ENCODE measurements around the gene ARHGAP21. TPM values are rescaled to one million over a fixed set of nuclear protein-coding genes. Genes with fewer than 3 reads are reported as not detected.
"Not testable (repeated sequence)": the region's sequence is repeated elsewhere in the genome, so short reads cannot be mapped to it uniquely, and the experiment has no call there.

Gene ARHGAP21
- 49.7 TPM for polyA plus RNA-seq (2013, experiment 1 of 4)
- polyA plus RNA-seq (2013, experiment 2 of 4): 54.9 TPM
- polyA plus RNA-seq (2013, experiment 3 of 4): 44.1 TPM
- 52.6 TPM for polyA plus RNA-seq (2013, experiment 4 of 4)

GRCh38 chr10:24723788-24724380, at the start of gene ARHGAP21:
ARHGAP21 (minus strand) TSS chr10:24723887; CDS start chr10:24721899, 1,988 bp downstream.
- Histone ChIP-seq H3K27ac (ENCODE audit: insufficient read depth, low read depth, low read length, poor library complexity, severe bottlenecking) (peak within 1 kb of the TSS; percentile 68), H3K4me3 (ENCODE audit: insufficient read depth, low read depth, low read length) (peak within 1 kb of the TSS; percentile 75), H3K9me3 (ENCODE audit: control insufficient read depth, low read length) (no peaks in the 10 kb centered on the region), H3K27me3 (ENCODE audit: control insufficient read depth, insufficient read depth, low read length, poor library complexity, severe bottlenecking) (peaks cover 9% of the 10 kb centered on the region), H3K36me3 (ENCODE audit: control insufficient read depth, insufficient read depth, low read length) (no peaks in the 10 kb centered on the region), H3K4me1 (ENCODE audit: control insufficient read depth, insufficient read depth, low read length) (peaks cover 9% of the 10 kb centered on the region)
- 0% methylated on average over 46 of the region's 46 CpGs for WGBS, 2 experiments

GRCh38 chr10:24771943-24772694, 48.4 kb upstream of the ARHGAP21 start:
- Histone ChIP-seq H3K9me3 (ENCODE audit: control insufficient read depth, low read length) (no peaks in the 10 kb centered on the region), H3K4me3 (ENCODE audit: insufficient read depth, low read depth, low read length) (no peak overlapping the region), H3K36me3 (ENCODE audit: control insufficient read depth, insufficient read depth, low read length) (no peaks in the 10 kb centered on the region), H3K27me3 (ENCODE audit: control insufficient read depth, insufficient read depth, low read length, poor library complexity, severe bottlenecking) (no peaks in the 10 kb centered on the region), H3K27ac (ENCODE audit: insufficient read depth, low read depth, low read length, poor library complexity, severe bottlenecking) (no peak overlapping the region), H3K4me1 (ENCODE audit: control insufficient read depth, insufficient read depth, low read length) (no peaks in the 10 kb centered on the region)
- WGBS, 2 experiments: 83 to 94% methylated on average over 1 of the region's 1 CpG

- not testable (repeated sequence) for H3K27ac ChIP-seq (ENCODE audit: insufficient read depth, low read depth, low read length, poor library complexity, severe bottlenecking); H3K36me3 ChIP-seq (ENCODE audit: control insufficient read depth, insufficient read depth, low read length); H3K4me1 ChIP-seq (ENCODE audit: control insufficient read depth, insufficient read depth, low read length); H3K4me3 ChIP-seq (ENCODE audit: insufficient read depth, low read depth, low read length); H3K9me3 ChIP-seq (ENCODE audit: control insufficient read depth, low read length); H3K27me3 ChIP-seq (ENCODE audit: control insufficient read depth, insufficient read depth, low read length, poor library complexity, severe bottlenecking)
- 31 to 58% methylated on average over 1 of the region's 1 CpG for WGBS, 2 experiments
These were observed 41.3 kb upstream of the ARHGAP21 start for GRCh38 chr10:24764991-24765390.

- no peak overlapping the region for H3K4me3 ChIP-seq (ENCODE audit: insufficient read depth, low read depth, low read length)
- H3K27ac ChIP-seq (ENCODE audit: insufficient read depth, low read depth, low read length, poor library complexity, severe bottlenecking): no peak overlapping the region
- WGBS, 2 experiments: 29 to 66% methylated on average over 1 to 2 of the region's 2 CpGs
- H3K9me3 ChIP-seq (ENCODE audit: control insufficient read depth, low read length): no peaks in the 10 kb centered on the region
- H3K27me3 ChIP-seq (ENCODE audit: control insufficient read depth, insufficient read depth, low read length, poor library complexity, severe bottlenecking): no peaks in the 10 kb centered on the region
- peaks cover 6% of the 10 kb centered on the region for H3K4me1 ChIP-seq (ENCODE audit: control insufficient read depth, insufficient read depth, low read length)
- no peaks in the 10 kb centered on the region for H3K36me3 ChIP-seq (ENCODE audit: control insufficient read depth, insufficient read depth, low read length)
These were observed 39.4 kb upstream of the ARHGAP21 start for GRCh38 chr10:24762966-24763623.

- Histone ChIP-seq H3K27ac (ENCODE audit: insufficient read depth, low read depth, low read length, poor library complexity, severe bottlenecking) (no peak overlapping the region), H3K4me1 (ENCODE audit: control insufficient read depth, insufficient read depth, low read length) (peaks cover 6% of the 10 kb centered on the region), H3K4me3 (ENCODE audit: insufficient read depth, low read depth, low read length) (no peak overlapping the region), H3K9me3 (ENCODE audit: control insufficient read depth, low read length) (no peaks in the 10 kb centered on the region), H3K36me3 (ENCODE audit: control insufficient read depth, insufficient read depth, low read length) (no peaks in the 10 kb centered on the region), H3K27me3 (ENCODE audit: control insufficient read depth, insufficient read depth, low read length, poor library complexity, severe bottlenecking) (no peaks in the 10 kb centered on the region)
- 83 to 87% methylated on average over 5 to 7 of the region's 8 CpGs for WGBS, 2 experiments
These were observed 38.7 kb upstream of the ARHGAP21 start for GRCh38 chr10:24762161-24762924.

GRCh38 chr10:24759672-24760071, 36.0 kb upstream of the ARHGAP21 start:
- 70 to 73% methylated on average over 2 of the region's 2 CpGs for WGBS, 2 experiments
- Histone ChIP-seq H3K36me3 (ENCODE audit: control insufficient read depth, insufficient read depth, low read length) (no peaks in the 10 kb centered on the region), H3K9me3 (ENCODE audit: control insufficient read depth, low read length) (no peaks in the 10 kb centered on the region), H3K27ac (ENCODE audit: insufficient read depth, low read depth, low read length, poor library complexity, severe bottlenecking) (no peak overlapping the region), H3K4me3 (ENCODE audit: insufficient read depth, low read depth, low read length) (no peak overlapping the region), H3K27me3 (ENCODE audit: control insufficient read depth, insufficient read depth, low read length, poor library complexity, severe bottlenecking) (no peaks in the 10 kb centered on the region), H3K4me1 (ENCODE audit: control insufficient read depth, insufficient read depth, low read length) (peaks cover 6% of the 10 kb centered on the region)

GRCh38 chr10:24758254-24758653, 34.6 kb upstream of the ARHGAP21 start:
- not testable (repeated sequence) for H3K27ac ChIP-seq (ENCODE audit: insufficient read depth, low read depth, low read length, poor library complexity, severe bottlenecking); H3K27me3 ChIP-seq (ENCODE audit: control insufficient read depth, insufficient read depth, low read length, poor library complexity, severe bottlenecking); H3K36me3 ChIP-seq (ENCODE audit: control insufficient read depth, insufficient read depth, low read length); H3K4me1 ChIP-seq (ENCODE audit: control insufficient read depth, insufficient read depth, low read length); H3K9me3 ChIP-seq (ENCODE audit: control insufficient read depth, low read length); H3K4me3 ChIP-seq (ENCODE audit: insufficient read depth, low read depth, low read length)
- WGBS, 2 experiments: 94% methylated on average over 3 of the region's 3 CpGs

GRCh38 chr10:24756283-24756682, 32.6 kb upstream of the ARHGAP21 start:
- no peaks in the 10 kb centered on the region for H3K27me3 ChIP-seq (ENCODE audit: control insufficient read depth, insufficient read depth, low read length, poor library complexity, severe bottlenecking)
- no peaks in the 10 kb centered on the region for H3K9me3 ChIP-seq (ENCODE audit: control insufficient read depth, low read length)
- WGBS, 2 experiments: 98 to 100% methylated on average over 1 of the region's 1 CpG
- H3K4me3 ChIP-seq (ENCODE audit: insufficient read depth, low read depth, low read length): no peak overlapping the region
- peaks cover 2% of the 10 kb centered on the region for H3K4me1 ChIP-seq (ENCODE audit: control insufficient read depth, insufficient read depth, low read length)
- H3K36me3 ChIP-seq (ENCODE audit: control insufficient read depth, insufficient read depth, low read length): no peaks in the 10 kb centered on the region
- H3K27ac ChIP-seq (ENCODE audit: insufficient read depth, low read depth, low read length, poor library complexity, severe bottlenecking): no peak overlapping the region

GRCh38 chr10:24751716-24752115, 28.0 kb upstream of the ARHGAP21 start:
- no peak overlapping the region for H3K4me3 ChIP-seq (ENCODE audit: insufficient read depth, low read depth, low read length)
- 90 to 100% methylated on average over 1 of the region's 1 CpG for WGBS, 2 experiments

More at GRCh38 chr10:24751716-24752115, 28.0 kb upstream of the ARHGAP21 start:
- Histone ChIP-seq H3K9me3 (ENCODE audit: control insufficient read depth, low read length) (no peaks in the 10 kb centered on the region), H3K27ac (ENCODE audit: insufficient read depth, low read depth, low read length, poor library complexity, severe bottlenecking) (no peak overlapping the region), H3K36me3 (ENCODE audit: control insufficient read depth, insufficient read depth, low read length) (no peaks in the 10 kb centered on the region), H3K4me1 (ENCODE audit: control insufficient read depth, insufficient read depth, low read length) (no peaks in the 10 kb centered on the region), H3K27me3 (ENCODE audit: control insufficient read depth, insufficient read depth, low read length, poor library complexity, severe bottlenecking) (no peaks in the 10 kb centered on the region)
